BJ (cell line): ENCODE measurements around the gene ARF4. TPM values are rescaled to one million over a fixed set of nuclear protein-coding genes. Genes with fewer than 3 reads are reported as not detected.

Source experiments
- CTCF ChIA-PET: fragments of 350-600 bp; formaldehyde crosslinking; extraction: SDS; loops from one replicate; lab custom pipeline; 2021; ENCODE audit warnings: antibody characterized with exemption, inconsistent platforms; lab: Yijun Ruan, JAX
- POLR2A ChIA-PET: fragments of 300-600 bp; sonication (Branson Sonifier 250); formaldehyde crosslinking; extraction: SDS; loops from one replicate; lab custom pipeline; 2021; ENCODE audit warnings: antibody characterized with exemption; lab: Charles Lee
- DNase-seq: peaks from one replicate; pipeline ENCODE4 v3.0.0-alpha.2; 2011; ENCODE audit warnings: low read depth
- H3K27me3 ChIP-seq: 2 replicates; pipeline ENCODE4 v1.6.0; 2011; ENCODE audit warnings: low read length; ENCODE audit not compliant: control insufficient read depth, insufficient read depth
- H3K36me3 ChIP-seq: 2 replicates; pipeline ENCODE4 v1.5.1; 2011; ENCODE audit warnings: low read length; ENCODE audit not compliant: control insufficient read depth, insufficient read depth
- H3K4me3 ChIP-seq: 2 replicates; pipeline ENCODE4 v1.5.1; 2011; ENCODE audit warnings: low read depth, mild to moderate bottlenecking, control low read depth, low read length
- polyA plus RNA-seq: library from polyadenylated mRNA; depleted of rRNA; stranded (reverse); fragments of >200 nt; gene quantifications from 2 replicates; pipeline ENCODE4 v1.2.3, GENCODE V29; 2011
- TF ChIP-seq, protein P1 (sequence below): IDR thresholded peaks from 2 replicates; pipeline ENCODE4 v1.5.1; 2011; ENCODE audit warnings: low read depth, mild to moderate bottlenecking, control low read depth, inconsistent platforms, low read length, moderate library complexity; ENCODE audit not compliant: insufficient read depth

ARF4 gene
- polyA plus RNA-seq, 1 experiment = 476 TPM

DNA sequence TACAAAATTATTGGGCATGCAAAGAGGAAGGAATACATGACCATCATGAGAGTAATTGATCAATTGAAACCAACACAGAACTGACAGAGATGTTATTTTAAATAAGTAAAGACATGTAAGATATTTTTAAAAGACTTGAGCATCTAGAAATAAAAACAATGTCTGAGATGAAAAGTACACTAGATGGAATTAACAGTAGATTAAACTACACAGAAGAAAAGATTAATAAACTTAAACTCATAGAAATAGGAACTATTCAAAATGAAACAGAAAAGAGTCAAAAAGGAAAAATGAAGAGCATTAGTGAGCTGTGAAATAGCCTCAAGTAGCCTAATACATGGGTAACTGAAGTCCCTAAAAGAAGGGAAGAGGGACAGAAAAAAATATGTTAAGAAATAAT is 8.5 kb upstream of the ARF4 start:
- CTCF ChIA-PET = no interaction called here
- Histone ChIP-seq H3K36me3 (no peaks in the 10 kb centered on the region), H3K4me3 (no peak overlapping the region), H3K27me3 (no peaks in the 10 kb centered on the region)
- DNase-seq = no peak
- POLR2A ChIA-PET = no interaction called here
- TF ChIP-seq, protein P1, sequence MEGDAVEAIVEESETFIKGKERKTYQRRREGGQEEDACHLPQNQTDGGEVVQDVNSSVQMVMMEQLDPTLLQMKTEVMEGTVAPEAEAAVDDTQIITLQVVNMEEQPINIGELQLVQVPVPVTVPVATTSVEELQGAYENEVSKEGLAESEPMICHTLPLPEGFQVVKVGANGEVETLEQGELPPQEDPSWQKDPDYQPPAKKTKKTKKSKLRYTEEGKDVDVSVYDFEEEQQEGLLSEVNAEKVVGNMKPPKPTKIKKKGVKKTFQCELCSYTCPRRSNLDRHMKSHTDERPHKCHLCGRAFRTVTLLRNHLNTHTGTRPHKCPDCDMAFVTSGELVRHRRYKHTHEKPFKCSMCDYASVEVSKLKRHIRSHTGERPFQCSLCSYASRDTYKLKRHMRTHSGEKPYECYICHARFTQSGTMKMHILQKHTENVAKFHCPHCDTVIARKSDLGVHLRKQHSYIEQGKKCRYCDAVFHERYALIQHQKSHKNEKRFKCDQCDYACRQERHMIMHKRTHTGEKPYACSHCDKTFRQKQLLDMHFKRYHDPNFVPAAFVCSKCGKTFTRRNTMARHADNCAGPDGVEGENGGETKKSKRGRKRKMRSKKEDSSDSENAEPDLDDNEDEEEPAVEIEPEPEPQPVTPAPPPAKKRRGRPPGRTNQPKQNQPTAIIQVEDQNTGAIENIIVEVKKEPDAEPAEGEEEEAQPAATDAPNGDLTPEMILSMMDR = no peak

DNA sequence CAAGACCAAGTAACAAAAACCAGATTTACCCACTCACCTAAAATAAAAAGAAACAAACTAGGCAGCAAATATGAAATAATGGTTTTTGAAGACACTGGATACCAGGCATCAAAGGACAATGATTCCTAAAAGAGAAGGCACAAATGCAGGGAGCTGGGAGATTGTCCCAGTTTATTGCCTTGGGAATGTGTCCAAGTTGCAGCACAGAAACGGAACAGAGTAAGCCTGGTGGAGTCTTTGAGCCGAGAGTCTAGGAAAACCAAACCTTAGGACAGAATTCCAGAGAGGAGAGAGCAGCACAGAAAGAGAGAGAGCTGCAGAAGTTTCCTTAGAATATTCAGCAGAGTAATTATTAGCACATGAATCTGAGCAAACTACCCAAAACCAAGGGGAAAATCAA is 7.8 kb upstream of the ARF4 start:
- TF ChIP-seq, protein P1 = no peak
- DNase-seq = no peak
- no peaks in the 10 kb centered on the region for H3K27me3 ChIP-seq
- CTCF ChIA-PET = no interaction called here
- H3K36me3 ChIP-seq = no peaks in the 10 kb centered on the region
- POLR2A ChIA-PET = no interaction called here
- no peak overlapping the region for H3K4me3 ChIP-seq

DNA sequence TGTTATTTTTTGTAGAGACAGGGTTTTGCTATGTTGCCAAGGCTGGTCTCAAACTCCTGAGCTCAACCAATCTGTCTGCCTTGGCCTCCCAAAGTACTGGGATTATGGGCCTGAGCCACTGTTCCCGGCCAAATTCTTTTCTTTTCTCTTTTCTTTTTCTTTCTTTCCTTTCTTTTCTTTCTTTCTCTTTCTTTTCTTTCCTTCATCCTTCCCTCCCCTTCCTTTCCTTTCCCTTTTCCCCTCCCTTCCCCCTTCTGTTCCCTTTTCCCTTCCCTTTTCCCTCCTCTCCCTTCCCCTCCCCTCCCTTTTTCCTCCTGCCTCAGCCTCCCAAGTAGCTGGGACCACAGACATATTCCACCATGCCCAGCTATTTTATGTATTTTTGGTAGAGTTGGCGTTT is 3.1 kb upstream of the ARF4 start:
- Histone ChIP-seq H3K27me3 (no peaks in the 10 kb centered on the region), H3K4me3 (no peak overlapping the region), H3K36me3 (no peaks in the 10 kb centered on the region)
- ChIA-PET POLR2A (no interaction called here), CTCF (no interaction called here)
- TF ChIP-seq, protein P1 = no peak
- DNase-seq = no peak

DNA sequence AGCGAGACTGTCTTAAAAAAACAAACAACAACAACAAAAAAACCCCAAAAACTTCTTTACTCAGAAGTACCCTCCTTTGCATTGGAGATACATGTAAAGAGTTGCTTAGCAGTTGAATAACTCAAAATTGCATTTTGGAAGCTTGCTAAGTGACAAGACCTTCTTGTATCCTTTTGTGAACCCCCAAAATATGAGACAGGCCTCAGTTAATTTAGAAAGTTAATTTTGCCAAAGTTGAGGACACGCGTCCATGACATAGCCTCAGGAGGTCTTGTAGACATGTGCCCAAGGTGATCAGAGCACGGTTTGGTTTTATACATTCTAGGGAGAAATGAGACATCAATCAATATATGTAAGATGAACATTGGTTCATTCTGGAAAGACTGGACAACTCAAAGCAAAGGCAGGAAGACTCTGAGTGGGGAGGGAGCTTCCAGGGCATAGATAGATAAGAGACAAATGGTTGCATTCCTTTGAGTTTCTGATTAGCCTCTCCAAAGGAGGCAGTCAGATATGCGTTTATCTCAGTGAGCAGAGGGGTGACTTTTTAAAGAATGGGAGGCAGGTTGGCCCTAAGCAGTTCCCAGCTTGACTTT is 1.7 kb upstream of the ARF4 start:
- ChIA-PET POLR2A (interaction anchor here (0.6 kb wide), 3 partner anchors 35 to 169 kb away, joined by 3 to 4 read pairs (median 3); no protein-coding TSS in a partner anchor), CTCF (no interaction called here)
- TF ChIP-seq, protein P1 = no peak
- no peaks in the 10 kb centered on the region for H3K36me3 ChIP-seq
- no peaks in the 10 kb centered on the region for H3K27me3 ChIP-seq
- no peak for DNase-seq
- peak overlapping the region; percentile 40 for H3K4me3 ChIP-seq

DNA sequence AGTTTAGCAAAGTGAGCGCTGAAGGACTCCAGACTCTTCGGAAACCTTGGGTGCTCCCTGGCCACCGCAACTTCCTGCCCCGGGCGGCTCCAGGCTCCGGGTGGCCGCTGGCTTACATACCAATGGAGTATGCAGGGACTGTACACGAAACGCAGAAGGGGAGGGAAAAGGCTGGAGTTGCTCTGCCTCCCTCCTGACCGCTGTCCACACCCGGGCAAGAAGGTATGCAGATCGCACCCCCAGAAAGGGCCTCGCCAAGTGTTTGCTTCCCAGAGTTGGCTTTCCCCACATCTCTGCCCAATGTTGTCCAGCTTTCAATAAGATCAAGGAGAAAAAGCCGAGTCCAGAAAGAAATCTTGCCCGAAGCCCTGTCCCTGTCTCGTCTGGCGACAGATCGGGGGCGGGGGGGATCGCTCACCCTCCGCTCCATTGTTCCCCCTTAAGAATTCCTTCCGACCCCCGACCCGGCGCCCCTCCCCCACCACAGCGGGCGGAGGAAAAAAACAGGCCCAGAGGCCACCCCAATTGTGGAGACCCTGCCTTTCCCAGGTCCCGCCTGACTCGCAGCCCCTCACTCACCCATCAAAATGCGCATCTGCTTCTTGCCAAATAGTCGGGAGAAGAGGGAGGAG is 533 bp downstream of the ARF4 start:
- H3K4me3 ChIP-seq = peak overlapping the region; percentile 95
- TF ChIP-seq, protein P1 = no peak

More for the DNA sequence above, 533 bp downstream of the ARF4 start:
- POLR2A ChIA-PET = interaction anchor here (0.6 to 1.1 kb wide), 3 partner anchors 42 to 182 kb away, joined by 3 to 6 read pairs (median 6); partner anchors contain the start of gene SLMAP
- H3K27me3 ChIP-seq = no peaks in the 10 kb centered on the region
- CTCF ChIA-PET = no interaction called here
- no peaks in the 10 kb centered on the region for H3K36me3 ChIP-seq
- DNase-seq = peak; percentile 75
